WTC11 (cell line): ENCODE results near the gene STX17. TPM values are rescaled to one million over a fixed set of nuclear protein-coding genes. Genes with fewer than 3 reads are reported as not detected.

Experiments
- ATAC-seq: fragments of 200-7000 bp; cut with Tn5 transposase; 2 replicates; pipeline ENCODE4 v1.10.0; 2021; ENCODE audit warnings: mild to moderate bottlenecking, moderate library complexity
- CTCF ChIA-PET: fragments of 300-600 bp; sonication (Branson Sonifier 250); formaldehyde crosslinking; loops from one replicate; lab custom pipeline; 2021; ENCODE audit warnings: antibody characterized with exemption; lab: Charles Lee
- POLR2A ChIA-PET: fragments of 350-600 bp; sonication (Branson Sonifier 250); formaldehyde crosslinking; loops from one replicate; lab custom pipeline; 2021; ENCODE audit warnings: antibody characterized with exemption; lab: Charles Lee
- DNase-seq: peaks from one replicate; pipeline ENCODE4 v3.0.0; 2021; ENCODE audit warnings: low spot score
- H3K27ac Mint-ChIP-seq: 2 replicates; pipeline ENCODE4 v1.8.0; 2021; ENCODE audit warnings: mixed read lengths
- H3K27me3 Mint-ChIP-seq: 2 replicates; pipeline ENCODE4 v1.8.0; 2021; ENCODE audit warnings: low read depth, mild to moderate bottlenecking, moderate library complexity, mixed read lengths
- H3K36me3 Mint-ChIP-seq: 2 replicates; pipeline ENCODE4 v1.8.0; 2021; ENCODE audit warnings: mixed read lengths
- H3K4me1 Mint-ChIP-seq: 2 replicates; pipeline ENCODE4 v1.8.0; 2022; ENCODE audit warnings: mixed read lengths
- H3K4me3 Mint-ChIP-seq: 2 replicates; pipeline ENCODE4 v1.8.0; 2021; ENCODE audit warnings: mild to moderate bottlenecking, moderate library complexity, mixed read lengths
- H3K9me3 Mint-ChIP-seq: 2 replicates; pipeline ENCODE4 v1.8.0; 2021; ENCODE audit warnings: mixed read lengths
- AR ChIP-seq: fragments of 250-450 bp; sonication (Bioruptor Pico); IDR thresholded peaks from 2 replicates; pipeline ENCODE4 v1.9.0; 2021; ENCODE audit warnings: mild to moderate bottlenecking
- ELF4 ChIP-seq: sonication (generic); formaldehyde crosslinking; IDR thresholded peaks from 2 replicates; pipeline ENCODE4 v1.8.1; 2022; ENCODE audit warnings: low read depth, mild to moderate bottlenecking, moderate library complexity, missing genetic modification reagents
- FOXP1 ChIP-seq: sonication (generic); formaldehyde crosslinking; IDR thresholded peaks from 2 replicates; pipeline ENCODE4 v1.8.0; 2022; ENCODE audit warnings: missing genetic modification reagents, mild to moderate bottlenecking, moderate library complexity, borderline replicate concordance
- GRHL2 ChIP-seq: fragments of 250-450 bp; sonication (Bioruptor Pico); IDR thresholded peaks from 2 replicates; pipeline ENCODE4 v1.8.0; 2022; ENCODE audit warnings: mild to moderate bottlenecking, moderate library complexity; ENCODE audit not compliant: insufficient replicate concordance, severe bottlenecking
- IRF2 ChIP-seq: sonication (generic); formaldehyde crosslinking; IDR thresholded peaks from 2 replicates; pipeline ENCODE4 v1.8.0; 2022; ENCODE audit warnings: low read depth, missing genetic modification reagents, borderline replicate concordance
- NFE2L1 ChIP-seq: sonication (generic); formaldehyde crosslinking; IDR thresholded peaks from 2 replicates; pipeline ENCODE4 v1.8.1; 2023; ENCODE audit warnings: missing genetic modification reagents
- OVOL2 ChIP-seq: fragments of 250-450 bp; sonication (Bioruptor Pico); IDR thresholded peaks from 2 replicates; pipeline ENCODE4 v1.9.0; 2021; ENCODE audit warnings: mild to moderate bottlenecking, borderline replicate concordance
- RELA ChIP-seq: sonication (generic); formaldehyde crosslinking; IDR thresholded peaks from 2 replicates; pipeline ENCODE4 v1.8.1; 2022; ENCODE audit warnings: missing genetic modification reagents, mild to moderate bottlenecking, borderline replicate concordance
- STAT6 ChIP-seq: sonication (generic); formaldehyde crosslinking; conservative IDR thresholded peaks from 2 replicates; pipeline ENCODE4 v1.8.1; 2023; ENCODE audit warnings: mild to moderate bottlenecking, low read depth, missing genetic modification reagents, moderate library complexity
- TEAD1 ChIP-seq: sonication (generic); formaldehyde crosslinking; IDR thresholded peaks from 2 replicates; pipeline ENCODE4 v1.8.0; 2022; ENCODE audit warnings: mild to moderate bottlenecking, missing genetic modification reagents
- ZNF232 ChIP-seq: sonication (generic); formaldehyde crosslinking; IDR thresholded peaks from 2 replicates; pipeline ENCODE4 v1.8.0; 2022; ENCODE audit warnings: mild to moderate bottlenecking, missing genetic modification reagents
- ZNF317 ChIP-seq: sonication (generic); formaldehyde crosslinking; IDR thresholded peaks from 2 replicates; pipeline ENCODE4 v1.8.1; 2023; ENCODE audit warnings: low read depth, mild to moderate bottlenecking, moderate library complexity, missing genetic modification reagents, borderline replicate concordance
- ZNF423 ChIP-seq: fragments of 250-450 bp; sonication (Bioruptor Pico); IDR thresholded peaks from 2 replicates; pipeline ENCODE4 v2.1.2; 2022; ENCODE audit warnings: mild to moderate bottlenecking, moderate library complexity
- ZNF512 ChIP-seq: sonication (generic); formaldehyde crosslinking; IDR thresholded peaks from 2 replicates; pipeline ENCODE4 v1.8.1; 2022; ENCODE audit warnings: missing genetic modification reagents, borderline replicate concordance
- ZNF532 ChIP-seq: fragments of 250-450 bp; sonication (Bioruptor Pico); IDR thresholded peaks from 2 replicates; pipeline ENCODE4 v1.9.0; 2021; ENCODE audit warnings: mild to moderate bottlenecking, borderline replicate concordance
- ZNF671 ChIP-seq: fragments of 250-450 bp; sonication (Bioruptor Pico); IDR thresholded peaks from 2 replicates; pipeline ENCODE4 v1.8.0; 2021; ENCODE audit warnings: mild to moderate bottlenecking
- total RNA-seq: library from RNA; stranded (reverse); gene quantifications from 3 replicates; pipeline ENCODE4 v1.2.3, GENCODE V29; 2021
- TF ChIP-seq, protein P1 (sequence below): fragments of 250-450 bp; sonication (Bioruptor Pico); conservative IDR thresholded peaks from 2 replicates; pipeline ENCODE4 v1.9.0; 2021; ENCODE audit warnings: mild to moderate bottlenecking
- TF ChIP-seq, protein P2 (sequence below): sonication (generic); formaldehyde crosslinking; IDR thresholded peaks from 2 replicates; pipeline ENCODE4 v1.8.1; 2022; ENCODE audit warnings: mild to moderate bottlenecking, missing genetic modification reagents, moderate library complexity, borderline replicate concordance
- TF ChIP-seq, protein P3 (sequence below): sonication (generic); formaldehyde crosslinking; conservative IDR thresholded peaks from 2 replicates; pipeline ENCODE4 v1.8.1; 2022; ENCODE audit warnings: mild to moderate bottlenecking, missing genetic modification reagents

Gene STX17
- total RNA-seq, 1 experiment from 2014 or later: 22.1 TPM

GRCh38 chr9:99973455-99973854, 67.0 kb downstream of the STX17 start (continued):
- TF ChIP-seq, protein P1, sequence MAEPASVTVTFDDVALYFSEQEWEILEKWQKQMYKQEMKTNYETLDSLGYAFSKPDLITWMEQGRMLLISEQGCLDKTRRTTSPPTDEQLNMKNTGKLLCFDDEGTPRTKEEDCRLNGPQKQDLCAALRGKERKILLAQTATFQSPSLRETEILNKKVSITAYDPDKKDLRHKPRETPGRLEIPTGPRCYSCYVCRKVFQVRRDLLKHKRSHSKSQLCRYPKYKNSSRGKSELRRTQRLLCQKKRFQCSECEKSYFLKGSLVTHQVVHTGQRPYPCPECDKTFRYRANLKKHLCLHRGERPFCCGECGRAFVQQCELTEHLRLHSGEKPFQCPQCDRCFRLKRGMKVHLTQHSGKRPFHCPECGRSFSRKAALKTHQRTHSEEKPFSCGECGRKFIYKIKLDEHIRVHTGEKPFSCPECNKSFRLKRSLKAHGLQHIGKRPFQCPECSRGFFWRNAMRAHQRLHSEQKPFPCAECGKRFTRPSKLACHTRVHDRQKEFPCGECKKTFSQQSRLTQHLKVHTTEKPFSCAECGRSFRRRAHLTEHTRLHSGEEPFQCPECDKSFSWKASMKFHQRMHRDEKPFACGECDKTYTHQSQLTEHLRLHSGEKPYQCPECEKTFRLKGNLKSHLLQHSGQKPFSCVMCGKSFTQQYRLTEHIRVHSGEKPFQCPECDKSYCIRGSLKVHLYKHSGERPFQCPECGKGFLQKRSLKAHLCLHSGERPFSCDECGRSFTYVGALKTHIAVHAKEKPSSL (CRISPR knock-in tag): no peak

GRCh38 chr9:99977033-99977792, 70.8 kb downstream of the STX17 start:
- ATAC-seq (no peak), DNase-seq (no peak)
- POLR2A ChIA-PET: no interaction called here
- no peak overlapping the region for H3K27ac Mint-ChIP-seq
- no peaks in the 10 kb centered on the region for H3K36me3 Mint-ChIP-seq
- TF ChIP-seq ELF4 (CRISPR knock-in tag) (no peak), NFE2L1 (CRISPR knock-in tag) (no peak), ZNF317 (no peak), ZNF232 (CRISPR knock-in tag) (no peak), FOXP1 (CRISPR knock-in tag) (no peak), ZNF671 (CRISPR knock-in tag) (no peak), GRHL2 (CRISPR knock-in tag) (no peak), ZNF512 (CRISPR knock-in tag) (no peak), TEAD1 (CRISPR knock-in tag) (no peak), ZNF423 (CRISPR knock-in tag) (no peak), STAT6 (CRISPR knock-in tag) (no peak), RELA (CRISPR knock-in tag) (no peak), ZNF532 (no peak), IRF2 (CRISPR knock-in tag) (no peak), OVOL2 (CRISPR knock-in tag) (no peak), AR (CRISPR knock-in tag) (no peak)
- TF ChIP-seq, protein P2, sequence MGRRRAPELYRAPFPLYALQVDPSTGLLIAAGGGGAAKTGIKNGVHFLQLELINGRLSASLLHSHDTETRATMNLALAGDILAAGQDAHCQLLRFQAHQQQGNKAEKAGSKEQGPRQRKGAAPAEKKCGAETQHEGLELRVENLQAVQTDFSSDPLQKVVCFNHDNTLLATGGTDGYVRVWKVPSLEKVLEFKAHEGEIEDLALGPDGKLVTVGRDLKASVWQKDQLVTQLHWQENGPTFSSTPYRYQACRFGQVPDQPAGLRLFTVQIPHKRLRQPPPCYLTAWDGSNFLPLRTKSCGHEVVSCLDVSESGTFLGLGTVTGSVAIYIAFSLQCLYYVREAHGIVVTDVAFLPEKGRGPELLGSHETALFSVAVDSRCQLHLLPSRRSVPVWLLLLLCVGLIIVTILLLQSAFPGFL (CRISPR knock-in tag): no peak
- TF ChIP-seq, protein P3, sequence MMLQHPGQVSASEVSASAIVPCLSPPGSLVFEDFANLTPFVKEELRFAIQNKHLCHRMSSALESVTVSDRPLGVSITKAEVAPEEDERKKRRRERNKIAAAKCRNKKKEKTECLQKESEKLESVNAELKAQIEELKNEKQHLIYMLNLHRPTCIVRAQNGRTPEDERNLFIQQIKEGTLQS: no peak
- no peak overlapping the region for H3K4me3 Mint-ChIP-seq
- no peaks in the 10 kb centered on the region for H3K27me3 Mint-ChIP-seq
- CTCF ChIA-PET: interaction anchor here (0.7 kb wide), 1 partner anchor 153 kb away, joined by 3 read pairs; no protein-coding TSS in a partner anchor
- H3K9me3 Mint-ChIP-seq: no peaks in the 10 kb centered on the region
- no peaks in the 10 kb centered on the region; the same call in 1 of the 2 replicates for H3K4me1 Mint-ChIP-seq
